PC-9 (cell line): ENCODE data around the gene MCAT. TPM values are rescaled to one million over a fixed set of nuclear protein-coding genes. Genes with fewer than 3 reads are reported as not detected.

Experiments used
- BruUV-seq: library from RNA; stranded (reverse); fragments of 400-500 nt; replicated peaks from 2 replicates; lab custom pipeline; 2021; lab: Mats Ljungman, UMichigan
- CTCF ChIA-PET: fragments of 300-600 bp; sonication (Branson Sonifier 250); formaldehyde crosslinking; loops from one replicate; lab custom pipeline; 2022; ENCODE audit warnings: antibody characterized with exemption; lab: Charles Lee
- POLR2A ChIA-PET: fragments of 300-600 bp; sonication (Branson Sonifier 250); formaldehyde crosslinking; loops from one replicate; lab custom pipeline; 2022; ENCODE audit warnings: antibody characterized with exemption; ENCODE audit not compliant: unreplicated experiment; lab: Charles Lee
- DNase-seq, 2 experiments: peaks; one replicate each; pipeline versions ENCODE4 v3.0.0 to v3.0.0-alpha.2; 2015 to 2022; ENCODE audit warnings: mixed read lengths in 1 of 2
- H2AFZ ChIP-seq: fragments of 200-600 bp; sonication (generic); 2 replicates; pipeline ENCODE4 v1.8.1; 2017; ENCODE audit warnings: antibody characterized with exemption
- H3F3A ChIP-seq: fragments of 200-600 bp; sonication (generic); 2 replicates; pipeline ENCODE4 v1.8.1; 2017; ENCODE audit warnings: antibody characterized with exemption, mild to moderate bottlenecking, low read depth; ENCODE audit not compliant: insufficient read depth
- H3K27ac ChIP-seq: fragments of 200-600 bp; sonication (generic); 2 replicates; pipeline ENCODE4 v1.6.1; 2016; ENCODE audit warnings: mixed run types
- H3K27me3 ChIP-seq: fragments of 200-600 bp; sonication (generic); 2 replicates; pipeline ENCODE4 v1.6.1; 2016; ENCODE audit warnings: low read depth, mixed run types; ENCODE audit not compliant: insufficient read depth
- H3K36me3 ChIP-seq: fragments of 200-600 bp; sonication (generic); 2 replicates; pipeline ENCODE4 v1.6.1; 2016; ENCODE audit warnings: low read depth, mixed run types
- H3K4me1 ChIP-seq: fragments of 200-600 bp; sonication (generic); replicated peaks from 2 replicates; pipeline ENCODE4 v1.6.1; 2016; ENCODE audit warnings: mixed run types; ENCODE audit not compliant: insufficient read depth
- H3K4me2 ChIP-seq: fragments of 200-600 bp; sonication (generic); 2 replicates; pipeline ENCODE4 v1.6.1; 2017; ENCODE audit warnings: mixed run types
- H3K4me3 ChIP-seq: fragments of 200-600 bp; sonication (generic); 2 replicates; pipeline ENCODE4 v1.6.1; 2016; ENCODE audit warnings: mixed run types
- H3K79me2 ChIP-seq: fragments of 200-600 bp; sonication (generic); 2 replicates; pipeline ENCODE4 v1.6.1; 2017; ENCODE audit warnings: low read depth, mixed run types
- H3K9me2 ChIP-seq: fragments of 200-600 bp; sonication (generic); 2 replicates; pipeline ENCODE4 v1.8.1; 2017; ENCODE audit warnings: mild to moderate bottlenecking; ENCODE audit not compliant: insufficient read depth
- H3K9me3 ChIP-seq: fragments of 200-600 bp; sonication (generic); 2 replicates; pipeline ENCODE4 v1.8.1; 2016; ENCODE audit warnings: low read depth; ENCODE audit not compliant: insufficient read depth
- H4K20me1 ChIP-seq: fragments of 200-600 bp; sonication (generic); 2 replicates; pipeline ENCODE4 v1.8.1; 2017; ENCODE audit not compliant: insufficient read depth
- EZH2 ChIP-seq: fragments of 200-600 bp; sonication (generic); IDR thresholded peaks from 2 replicates; pipeline ENCODE4 v1.8.0; 2017; ENCODE audit warnings: antibody characterized with exemption, low read depth
- intact Hi-C: fragments of 100-400 bp; cut with micrococcal nuclease; formaldehyde crosslinking; loops from one replicate; pipeline ENCODE4 v1.10.0; 2022; ENCODE audit not compliant: unreplicated experiment
- total RNA-seq: library from RNA; stranded (reverse); gene quantifications from 2 replicates; pipeline ENCODE4 v1.2.3, GENCODE V29; 2021
- TF ChIP-seq, protein P1 (sequence below): fragments of 200-600 bp; sonication (generic); conservative IDR thresholded peaks from 2 replicates; pipeline ENCODE4 v1.6.1; 2017; ENCODE audit warnings: mixed run types, antibody characterized with exemption, mild to moderate bottlenecking, moderate library complexity

Gene MCAT
- total RNA-seq, 1 experiment from 2014 or later: 31.4 TPM

DNA sequence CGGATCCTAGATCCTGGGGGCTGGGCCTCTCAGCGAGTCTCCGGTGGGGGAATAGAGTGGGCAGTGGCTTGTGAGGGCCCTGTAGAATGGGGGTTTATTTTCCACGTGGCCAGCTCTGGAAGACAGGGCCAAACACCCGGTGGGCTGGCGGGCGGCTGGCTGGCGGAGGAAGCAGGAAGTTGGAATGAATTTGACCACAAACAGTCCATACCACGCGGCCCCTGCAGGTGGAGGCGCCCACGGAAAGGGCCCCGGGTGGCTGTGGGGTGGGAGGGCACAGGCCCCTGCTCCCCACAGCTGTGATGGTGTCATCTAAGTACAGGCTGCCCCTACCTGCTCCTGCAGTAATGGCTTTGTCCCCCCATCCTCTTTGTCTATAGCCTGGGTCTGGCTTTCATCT is 15.1 kb downstream of the MCAT start:
- no peaks in the 10 kb centered on the region for H3K27me3 ChIP-seq
- no peaks in the 10 kb centered on the region for H3K9me2 ChIP-seq
- BruUV-seq: TSS peak; percentile 46
- peaks cover 54% of the 10 kb centered on the region for H3F3A ChIP-seq
- no peaks in the 10 kb centered on the region for H3K9me3 ChIP-seq
- intact Hi-C loops: loop anchor here (5.0 to 10.0 kb wide), 2 partner anchors 133 to 206 kb away; no protein-coding TSS in a partner anchor
- ChIA-PET POLR2A (interaction anchor here (0.6 kb wide), 1 partner anchor 266 kb away, joined by 3 read pairs; no protein-coding TSS in a partner anchor), CTCF (no interaction called here)
- peaks cover 10% of the 10 kb centered on the region; the same call in 1 of the 2 replicates for H3K36me3 ChIP-seq
- peak; percentile 30 to 35 for DNase-seq
- H4K20me1 ChIP-seq: peaks cover 12% of the 10 kb centered on the region; the same call in 1 of the 2 replicates
- peaks cover 46% of the 10 kb centered on the region for H3K4me1 ChIP-seq
- no peaks in the 10 kb centered on the region; the same call in 1 of the 2 replicates for H3K79me2 ChIP-seq
- TF ChIP-seq, protein P1, sequence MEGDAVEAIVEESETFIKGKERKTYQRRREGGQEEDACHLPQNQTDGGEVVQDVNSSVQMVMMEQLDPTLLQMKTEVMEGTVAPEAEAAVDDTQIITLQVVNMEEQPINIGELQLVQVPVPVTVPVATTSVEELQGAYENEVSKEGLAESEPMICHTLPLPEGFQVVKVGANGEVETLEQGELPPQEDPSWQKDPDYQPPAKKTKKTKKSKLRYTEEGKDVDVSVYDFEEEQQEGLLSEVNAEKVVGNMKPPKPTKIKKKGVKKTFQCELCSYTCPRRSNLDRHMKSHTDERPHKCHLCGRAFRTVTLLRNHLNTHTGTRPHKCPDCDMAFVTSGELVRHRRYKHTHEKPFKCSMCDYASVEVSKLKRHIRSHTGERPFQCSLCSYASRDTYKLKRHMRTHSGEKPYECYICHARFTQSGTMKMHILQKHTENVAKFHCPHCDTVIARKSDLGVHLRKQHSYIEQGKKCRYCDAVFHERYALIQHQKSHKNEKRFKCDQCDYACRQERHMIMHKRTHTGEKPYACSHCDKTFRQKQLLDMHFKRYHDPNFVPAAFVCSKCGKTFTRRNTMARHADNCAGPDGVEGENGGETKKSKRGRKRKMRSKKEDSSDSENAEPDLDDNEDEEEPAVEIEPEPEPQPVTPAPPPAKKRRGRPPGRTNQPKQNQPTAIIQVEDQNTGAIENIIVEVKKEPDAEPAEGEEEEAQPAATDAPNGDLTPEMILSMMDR: no peak
- no peak for TF ChIP-seq EZH2
- peak overlapping the region; percentile 73 for H3K4me2 ChIP-seq
- peak overlapping the region; percentile 10; the same call in 1 of the 2 replicates for H3K4me3 ChIP-seq
- H3K27ac ChIP-seq: peak overlapping the region; percentile 92
- H2AFZ ChIP-seq: no peak overlapping the region

DNA sequence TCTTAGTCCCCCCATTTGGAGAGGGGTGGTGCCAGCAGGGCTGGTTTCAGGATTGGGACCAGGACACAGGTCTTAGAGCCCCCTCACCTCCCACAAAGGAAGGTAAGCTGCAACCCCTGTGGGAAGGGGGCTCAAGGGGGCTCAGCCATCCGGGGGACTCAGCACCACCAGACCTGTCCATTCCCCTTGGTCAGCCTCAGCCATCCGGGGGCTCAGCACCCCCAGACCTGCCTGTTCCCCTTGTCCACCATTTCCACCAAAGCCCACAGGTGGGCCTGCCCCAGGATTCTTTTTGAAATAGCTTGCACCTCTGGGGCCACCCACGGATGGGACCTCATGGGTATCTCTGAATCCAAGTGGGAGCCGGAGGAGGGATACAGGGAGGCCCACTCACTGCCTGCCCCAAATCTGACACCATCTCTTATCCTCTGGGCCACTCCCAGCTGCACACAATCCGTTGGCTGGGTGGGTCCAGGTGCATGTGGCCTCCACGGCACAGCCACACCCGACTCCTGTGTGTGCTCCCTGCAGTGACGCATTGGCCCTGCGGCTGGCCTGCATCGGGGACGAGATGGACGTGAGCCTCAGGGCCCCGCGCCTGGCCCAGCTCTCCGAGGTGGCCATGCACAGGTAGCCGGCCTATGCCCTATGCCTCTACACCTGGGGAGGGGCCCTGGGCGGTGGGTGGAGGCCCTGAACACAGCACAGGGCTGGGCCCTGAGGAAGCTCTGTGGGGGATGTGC is 15.9 kb downstream of the MCAT start:
- Histone ChIP-seq H3K36me3 (peaks cover 4% of the 10 kb centered on the region; the same call in 1 of the 2 replicates), H3K4me3 (peak overlapping the region; percentile 10; the same call in 1 of the 2 replicates), H2AFZ (no peak overlapping the region), H3K27ac (peak overlapping the region; percentile 92), H3K27me3 (no peaks in the 10 kb centered on the region), H4K20me1 (peaks cover 12% of the 10 kb centered on the region; the same call in 1 of the 2 replicates), H3K79me2 (no peaks in the 10 kb centered on the region; the same call in 1 of the 2 replicates), H3K4me2 (peak overlapping the region; percentile 73), H3K9me3 (no peaks in the 10 kb centered on the region), H3K9me2 (no peaks in the 10 kb centered on the region), H3F3A (peaks cover 54% of the 10 kb centered on the region), H3K4me1 (peaks cover 46% of the 10 kb centered on the region)
- ChIA-PET POLR2A (interaction anchor here (0.5 to 0.6 kb wide), 3 partner anchors 17 to 1419 kb away, joined by 6 to 20 read pairs (median 13); partner anchors contain the start of gene TSPO), CTCF (interaction anchor here (0.7 kb wide), 1 partner anchor 259 kb away, joined by 3 read pairs; no protein-coding TSS in a partner anchor)
- BruUV-seq: TSS peak; percentile 82
- peak; percentile 91 to 95 for DNase-seq
- no peak for TF ChIP-seq EZH2
- TF ChIP-seq, protein P1: no peak
- intact Hi-C loops: loop anchor here (1.0 to 10.0 kb wide), 4 partner anchors 33 to 264 kb away; no protein-coding TSS in a partner anchor

DNA sequence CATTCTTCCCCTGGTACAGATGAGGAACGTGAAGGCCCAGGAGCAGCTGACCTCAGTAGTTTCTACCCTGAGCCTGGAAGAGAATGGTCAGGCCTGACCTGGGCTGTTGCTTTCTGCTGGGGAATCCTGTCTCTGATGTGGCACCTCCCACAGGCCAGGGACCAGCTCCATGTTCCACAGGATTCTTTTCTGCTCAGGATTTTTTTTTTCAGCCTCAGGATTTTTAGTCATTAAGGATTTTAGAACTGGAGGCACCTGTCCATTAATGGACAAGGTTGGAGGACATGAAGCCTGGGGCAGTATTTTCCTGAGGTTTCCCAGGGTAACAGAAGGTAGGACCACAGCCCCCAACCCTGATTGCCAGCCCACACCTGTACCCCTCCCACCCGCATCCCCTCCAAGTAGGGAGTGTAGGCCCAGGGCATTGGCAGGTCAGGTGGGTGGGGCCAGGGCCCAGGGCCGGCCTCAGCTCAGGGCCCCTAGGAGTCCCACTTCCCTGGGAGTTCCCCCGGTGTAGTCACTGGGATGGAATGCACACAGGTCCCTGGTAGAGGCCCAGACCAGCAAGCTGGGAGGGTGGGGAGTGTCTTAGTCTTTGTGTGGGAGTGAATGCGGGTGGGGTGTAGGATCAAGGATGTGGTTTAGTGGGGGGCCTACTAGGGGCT is 16.6 kb downstream of the MCAT start:
- no TSS peak for BruUV-seq
- peak overlapping the region; percentile 10; the same call in 1 of the 2 replicates for H3K4me3 ChIP-seq
- H2AFZ ChIP-seq: no peak overlapping the region
- H3F3A ChIP-seq: peaks cover 54% of the 10 kb centered on the region
- peaks cover 12% of the 10 kb centered on the region; the same call in 1 of the 2 replicates for H4K20me1 ChIP-seq
- peaks cover 2% of the 10 kb centered on the region; the same call in 1 of the 2 replicates for H3K36me3 ChIP-seq
- no peaks in the 10 kb centered on the region for H3K9me3 ChIP-seq
- ChIA-PET CTCF (interaction anchor here (0.7 kb wide), 4 partner anchors 29 to 464 kb away, joined by 3 to 9 read pairs (median 6); no protein-coding TSS in a partner anchor), POLR2A (interaction anchor here (0.5 to 0.7 kb wide), 7 partner anchors 16 to 111 kb away, joined by 3 to 20 read pairs (median 5); partner anchors contain the start of genes BIK and TSPO)
- H3K27ac ChIP-seq: peak overlapping the region; percentile 92
- peak; percentile 89 to 93 for DNase-seq
- no peaks in the 10 kb centered on the region for H3K9me2 ChIP-seq
- no peaks in the 10 kb centered on the region; the same call in 1 of the 2 replicates for H3K79me2 ChIP-seq
- peak overlapping the region; percentile 73 for H3K4me2 ChIP-seq
- H3K27me3 ChIP-seq: no peaks in the 10 kb centered on the region
- intact Hi-C loops: loop anchor here (1.0 to 10.0 kb wide), 4 partner anchors 32 to 263 kb away; no protein-coding TSS in a partner anchor
- TF ChIP-seq, protein P1: no peak
- TF ChIP-seq EZH2: no peak
- peaks cover 46% of the 10 kb centered on the region for H3K4me1 ChIP-seq
